ENCODE results near the gene UBE3B.
"Not testable (repeated sequence)": the region's sequence is repeated elsewhere in the genome, so short reads cannot be mapped to it uniquely, and the experiment has no call there.

The UBE3B gene

GRCh38 chr12:109449845-109450532, 27.4 kb upstream of the UBE3B start:
- no peak for DNase-seq

- no peak for DNase-seq
These were observed 26.5 kb upstream of the UBE3B start for GRCh38 chr12:109450980-109451379.

GRCh38 chr12:109451400-109451799, 26.0 kb upstream of the UBE3B start:
- no peak for DNase-seq

- no peak for DNase-seq
These were observed 24.9 kb upstream of the UBE3B start for GRCh38 chr12:109452489-109452888.

- no peak for DNase-seq
These were observed 21.7 kb upstream of the UBE3B start for GRCh38 chr12:109455706-109456105.

GRCh38 chr12:109458086-109458485, 19.3 kb upstream of the UBE3B start:
- no peak for DNase-seq

GRCh38 chr12:109458771-109459208, 18.6 kb upstream of the UBE3B start:
- DNase-seq, result no peak

- no peak for DNase-seq
These were observed 18.2 kb upstream of the UBE3B start for GRCh38 chr12:109459247-109459646.

GRCh38 chr12:109460538-109460937, 16.9 kb upstream of the UBE3B start:
- no peak for DNase-seq

GRCh38 chr12:109461049-109461845, 16.2 kb upstream of the UBE3B start:
- DNase-seq, result no peak

GRCh38 chr12:109461846-109462756, 15.3 kb upstream of the UBE3B start:
- DNase-seq, result no peak

GRCh38 chr12:109462868-109463692, 14.4 kb upstream of the UBE3B start:
- DNase-seq, result no peak

GRCh38 chr12:109463756-109464155, 13.7 kb upstream of the UBE3B start:
- DNase-seq, result no peak

GRCh38 chr12:109464642-109465351, 12.6 kb upstream of the UBE3B start:
- DNase-seq, result no peak

GRCh38 chr12:109466305-109466704, 11.1 kb upstream of the UBE3B start:
- DNase-seq, result no peak

GRCh38 chr12:109466821-109467220, 10.6 kb upstream of the UBE3B start:
- DNase-seq, result no peak

- no peak for DNase-seq
These were observed 9.3 kb upstream of the UBE3B start for GRCh38 chr12:109467978-109468676.

GRCh38 chr12:109469517-109469916, 7.9 kb upstream of the UBE3B start:
- DNase-seq, result no peak

- no peak for DNase-seq
These were observed 4.4 kb upstream of the UBE3B start for GRCh38 chr12:109473006-109473405.

- not testable (repeated sequence) for DNase-seq
These were observed 3.7 kb upstream of the UBE3B start for GRCh38 chr12:109473526-109474270.

Measured in NCI-H187 treated with DMSO at 0.1 percent for 48 hours (cell line).